Neuronal stem cell (in vitro differentiated cells): ENCODE measurements around the gene OR11A1.
"Not testable (repeated sequence)": the region's sequence is repeated elsewhere in the genome, so short reads cannot be mapped to it uniquely, and the experiment has no call there.

ENCODE experiments used
- DNase-seq: peaks from one replicate; pipeline ENCODE4 v3.0.0-alpha.2; 2013; ENCODE audit warnings: low spot score
- H2AFZ ChIP-seq: one replicate; pipeline ENCODE4 v1.6.1; 2013; ENCODE audit warnings: mild to moderate bottlenecking, low read length, inconsistent platforms
- H2AK5ac ChIP-seq: 2 replicates; pipeline ENCODE4 v1.6.1; 2013; ENCODE audit warnings: low read depth, mild to moderate bottlenecking, inconsistent platforms, low read length, moderate library complexity, mixed read lengths
- H2BK120ac ChIP-seq: 2 replicates; pipeline ENCODE4 v1.6.1; 2013; ENCODE audit warnings: low read depth, mild to moderate bottlenecking, inconsistent platforms, low read length, moderate library complexity, mixed read lengths
- H2BK12ac ChIP-seq: one replicate; pipeline ENCODE4 v1.6.1; 2013; ENCODE audit warnings: low read length, inconsistent platforms
- H2BK15ac ChIP-seq: 2 replicates; pipeline ENCODE4 v1.6.1; 2013; ENCODE audit warnings: mild to moderate bottlenecking, low read length, inconsistent platforms, mixed read lengths
- H2BK5ac ChIP-seq: one replicate; pipeline ENCODE4 v1.6.1; 2013; ENCODE audit warnings: inconsistent platforms, mild to moderate bottlenecking, low read length, moderate library complexity
- H3K14ac ChIP-seq: one replicate; pipeline ENCODE4 v1.6.1; 2013; ENCODE audit warnings: low read length, inconsistent platforms
- H3K18ac ChIP-seq: 2 replicates; pipeline ENCODE4 v1.6.1; 2013; ENCODE audit warnings: low read length, inconsistent platforms
- H3K23ac ChIP-seq: 2 replicates; pipeline ENCODE4 v1.6.1; 2013; ENCODE audit warnings: low read depth, mild to moderate bottlenecking, mixed read lengths, low read length, inconsistent platforms; ENCODE audit not compliant: poor library complexity
- H3K27ac ChIP-seq: replicated peaks from 3 replicates; pipeline ENCODE4 v1.5.1; 2013; ENCODE audit warnings: low read length, inconsistent platforms
- H3K27me3 ChIP-seq, 3 experiments: 2 replicates each; pipeline ENCODE4 v1.6.1; 2013; ENCODE audit warnings: low read length in 3 of 3, mild to moderate bottlenecking in 2 of 3, inconsistent platforms in 1 of 3, low read depth in 1 of 3, mixed read lengths in 1 of 3, moderate library complexity in 1 of 3; ENCODE audit not compliant: control insufficient read depth in 3 of 3, insufficient read depth in 3 of 3
- H3K36me3 ChIP-seq, 2 donors: replicated peaks in 1 of 2; 2 replicates each; pipeline ENCODE4 v1.6.1; 2013; ENCODE audit warnings: low read length in 2 of 2; ENCODE audit not compliant: control insufficient read depth in 2 of 2, insufficient read depth in 2 of 2
- H3K4ac ChIP-seq: 2 replicates; pipeline ENCODE4 v1.6.1; 2013; ENCODE audit warnings: inconsistent platforms, mild to moderate bottlenecking, low read length, moderate library complexity
- H3K4me1 ChIP-seq, 2 donors: 1 replicate in 1 of 2; 2 replicates in 1 of 2; pipeline ENCODE4 v1.6.1; 2013; ENCODE audit warnings: low read length in 2 of 2, low read depth in 1 of 2; ENCODE audit not compliant: control insufficient read depth in 2 of 2, insufficient read depth in 1 of 2
- H3K4me2 ChIP-seq: one replicate; pipeline ENCODE4 v1.6.1; 2013; ENCODE audit warnings: mild to moderate bottlenecking, low read length, inconsistent platforms; ENCODE audit not compliant: insufficient read depth, poor library complexity, severe bottlenecking
- H3K4me3 ChIP-seq, 2 donors: 2 replicates each; pipeline ENCODE4 v1.5.1; 2013; ENCODE audit warnings: low read length in 2 of 2, mild to moderate bottlenecking in 2 of 2, inconsistent platforms in 1 of 2, moderate library complexity in 1 of 2
- H3K79me1 ChIP-seq: one replicate; pipeline ENCODE4 v1.6.1; 2013; ENCODE audit warnings: low read depth, mild to moderate bottlenecking, inconsistent platforms, low read length, moderate library complexity
- H3K9ac ChIP-seq: one replicate; pipeline ENCODE4 v1.6.1; 2013; ENCODE audit warnings: mild to moderate bottlenecking, low read depth, low read length, inconsistent platforms; ENCODE audit not compliant: poor library complexity
- H3K9me3 ChIP-seq, 2 donors: replicated peaks in 1 of 2; 2 replicates each; pipeline versions ENCODE3 to v1.6.1; 2013; ENCODE audit warnings: low read length in 2 of 2, mild to moderate bottlenecking in 2 of 2, inconsistent platforms in 1 of 2, low read depth in 1 of 2, mixed read lengths in 1 of 2, moderate library complexity in 1 of 2; ENCODE audit not compliant: control insufficient read depth in 2 of 2, insufficient read depth in 1 of 2
- H4K8ac ChIP-seq: one replicate; pipeline ENCODE4 v1.6.1; 2013; ENCODE audit warnings: low read depth, mild to moderate bottlenecking, inconsistent platforms, low read length, moderate library complexity
- H4K91ac ChIP-seq: one replicate; pipeline ENCODE4 v1.6.1; 2013; ENCODE audit warnings: low read length, low read depth, mild to moderate bottlenecking, inconsistent platforms; ENCODE audit not compliant: poor library complexity
- WGBS, 2 donors: extraction: QIAGEN DNeasy Blood & Tissue Kit; methylation state at CpG; one replicate each; pipeline ENCODE4 v1.1.7; 2013; ENCODE audit warnings: missing lambda C conversion rate in 2 of 2, mixed read lengths in 1 of 2; ENCODE audit not compliant: insufficient read length in 2 of 2, insufficient replicate concordance in 1 of 2; ENCODE audit errors: extremely low coverage in 2 of 2; 5-methylcytosine and 5-hydroxymethylcytosine counted together

The OR11A1 gene

DNA sequence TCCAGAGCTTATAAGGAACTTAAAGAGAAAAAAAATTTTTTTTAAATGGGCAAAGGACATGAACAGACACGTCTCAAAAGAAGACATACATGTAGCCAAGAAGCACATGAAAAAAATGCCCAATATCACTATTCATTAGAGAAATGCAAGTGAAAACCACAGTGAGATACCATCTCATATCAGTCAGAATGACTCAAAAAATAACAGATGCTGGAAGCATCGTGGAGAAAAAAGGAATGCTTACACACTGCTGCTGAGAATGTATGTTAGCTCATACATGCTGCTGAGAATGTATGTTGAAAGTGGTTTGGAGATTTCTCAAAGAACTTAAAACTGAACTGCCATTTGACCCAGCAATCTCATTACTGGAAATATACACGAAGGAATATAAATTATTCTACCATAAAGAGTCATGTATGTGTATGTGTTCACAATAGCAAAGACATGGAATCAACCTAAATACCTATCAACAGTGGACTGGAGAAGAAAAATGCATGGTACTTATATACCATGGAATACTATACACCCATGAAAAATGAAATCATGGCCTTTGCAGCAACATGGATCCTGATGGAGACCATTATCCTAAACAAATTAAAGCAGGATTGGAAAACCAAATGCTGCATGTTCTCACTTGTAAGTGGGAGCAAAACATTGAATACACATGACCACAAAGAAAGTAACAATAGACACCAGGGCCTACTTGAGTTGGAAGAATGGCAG, 5.2 kb downstream of the OR11A1 start:
- Histone ChIP-seq H2BK15ac (no peak overlapping the region), H3K36me3 (no peaks in the 10 kb centered on the region), H3K79me1 (no peaks in the 10 kb centered on the region), H3K9me3 (peaks cover 0 to 2% of the 10 kb centered on the region in 2 donors), H3K4me1 (peaks cover 2 to 3% of the 10 kb centered on the region in 2 donors), H4K91ac (no peak overlapping the region), H3K18ac (no peak overlapping the region), H3K23ac (no peak overlapping the region), H2AFZ (no peak overlapping the region), H4K8ac (no peak overlapping the region), H3K4me2 (no peak overlapping the region), H2AK5ac (no peak overlapping the region), H3K4me3 (no peak overlapping the region), H3K14ac (no peak overlapping the region), H3K27me3 (no peaks in the 10 kb centered on the region), H2BK5ac (no peak overlapping the region), H3K9ac (no peak overlapping the region), H2BK12ac (no peak overlapping the region), H3K4ac (no peak overlapping the region), H3K27ac (no peak overlapping the region), H2BK120ac (no peak overlapping the region)
- DNase-seq = no peak
- WGBS, 2 donors = no CpG with 5 or more reads among the region's 3 CpGs

DNA sequence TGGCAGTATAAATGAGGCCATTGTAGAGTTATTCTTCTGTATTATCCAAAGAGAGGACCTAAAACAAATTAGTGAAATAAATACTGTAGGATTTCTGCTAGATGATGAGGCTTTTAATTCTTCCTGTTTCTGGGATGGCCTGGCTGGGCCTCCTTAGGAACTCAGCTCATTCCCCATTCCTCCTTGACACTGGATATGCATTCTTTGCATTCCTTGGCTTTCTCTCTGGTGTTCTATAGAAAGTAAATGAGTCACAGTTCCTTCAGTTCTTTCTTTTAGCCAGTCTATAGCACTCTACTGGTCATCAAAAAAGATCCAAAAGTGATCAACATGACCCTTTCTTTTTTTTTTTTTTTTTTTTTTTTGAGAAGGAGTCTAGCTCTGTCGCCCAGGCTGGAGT, 9.2 kb downstream of the OR11A1 start:
- Histone ChIP-seq H3K4me2 (no peak overlapping the region), H3K27me3 (no peaks in the 10 kb centered on the region), H3K36me3 (no peaks in the 10 kb centered on the region), H3K4me3 (no peak overlapping the region), H2BK5ac (no peak overlapping the region), H3K79me1 (no peaks in the 10 kb centered on the region), H2AK5ac (no peak overlapping the region), H3K4me1 (peaks cover 2 to 3% of the 10 kb centered on the region in 2 donors), H2BK12ac (no peak overlapping the region), H4K91ac (no peak overlapping the region), H3K9ac (no peak overlapping the region), H3K23ac (no peak overlapping the region), H2AFZ (no peak overlapping the region), H3K9me3 (peaks cover 0 to 3% of the 10 kb centered on the region in 2 donors), H2BK120ac (no peak overlapping the region), H4K8ac (no peak overlapping the region), H3K27ac (peak overlapping the region; percentile 76), H3K18ac (no peak overlapping the region), H3K4ac (no peak overlapping the region), H2BK15ac (no peak overlapping the region), H3K14ac (no peak overlapping the region)
- DNase-seq = peak; percentile 47
- no CpG with 5 or more reads among the region's 1 CpG for WGBS, 2 donors

DNA sequence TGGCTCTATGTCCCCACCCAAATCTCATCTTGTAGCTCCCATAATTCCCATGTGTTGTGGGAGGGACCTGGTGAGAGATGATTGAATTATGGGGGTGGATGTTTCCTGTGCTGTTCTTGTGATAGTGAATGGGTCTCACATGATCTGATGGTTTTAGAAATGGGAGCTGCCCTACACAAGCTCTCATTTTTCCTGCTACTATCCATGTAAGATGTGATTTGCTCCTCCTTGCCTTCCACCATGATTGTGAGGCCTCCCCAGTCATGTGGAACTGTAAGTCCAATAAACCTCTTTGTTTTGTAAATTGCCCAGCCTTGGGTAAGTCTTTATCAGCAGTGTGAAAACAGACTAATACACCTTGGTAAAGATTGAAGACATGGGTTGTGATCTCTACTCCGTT, 12.8 kb downstream of the OR11A1 start:
- H3K18ac ChIP-seq, H3K27ac ChIP-seq, DNase-seq, H4K8ac ChIP-seq, H2AK5ac ChIP-seq, H3K4ac ChIP-seq, H3K9ac ChIP-seq, H3K14ac ChIP-seq, H3K36me3 ChIP-seq, H3K9me3 ChIP-seq, H2BK12ac ChIP-seq, H4K91ac ChIP-seq, H2BK120ac ChIP-seq, H2AFZ ChIP-seq, H3K23ac ChIP-seq, H3K79me1 ChIP-seq, H3K4me1 ChIP-seq, H2BK5ac ChIP-seq, H3K4me2 ChIP-seq, H2BK15ac ChIP-seq, H3K4me3 ChIP-seq, H3K27me3 ChIP-seq: not testable (repeated sequence)
- WGBS, 2 donors = no CpG with 5 or more reads among the region's 1 CpG

DNA sequence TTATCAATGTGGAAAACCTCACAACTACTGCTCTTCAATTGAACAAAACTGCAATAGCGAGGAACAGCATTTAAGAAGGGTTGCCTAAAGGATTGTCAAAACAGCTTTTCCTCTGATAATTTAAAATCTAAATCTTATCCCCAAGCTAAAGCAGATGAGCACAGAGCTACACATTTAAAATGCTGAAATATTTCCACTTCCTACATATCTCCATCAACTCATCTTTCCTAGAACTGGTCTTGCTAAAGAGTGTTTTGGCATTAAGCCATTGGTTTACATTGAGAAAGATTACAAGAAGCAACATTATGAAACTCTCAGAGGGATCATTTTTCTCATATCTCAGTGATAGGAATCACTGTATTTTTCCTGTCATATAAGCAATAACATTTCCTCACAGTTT, 14.2 kb downstream of the OR11A1 start:
- Histone ChIP-seq H3K4me3 (no peak overlapping the region), H3K4ac (no peak overlapping the region), H2AFZ (no peak overlapping the region), H3K27ac (no peak overlapping the region), H4K8ac (no peak overlapping the region), H2BK15ac (no peak overlapping the region), H3K14ac (no peak overlapping the region), H4K91ac (no peak overlapping the region), H3K79me1 (no peaks in the 10 kb centered on the region), H3K18ac (no peak overlapping the region), H3K9ac (no peak overlapping the region), H2BK12ac (no peak overlapping the region), H2AK5ac (no peak overlapping the region), H3K36me3 (no peaks in the 10 kb centered on the region), H2BK5ac (no peak overlapping the region), H3K9me3 (peaks cover 0 to 1% of the 10 kb centered on the region in 2 donors), H3K27me3 (no peaks in the 10 kb centered on the region), H3K4me1 (peaks cover 1 to 2% of the 10 kb centered on the region in 2 donors), H3K4me2 (no peak overlapping the region), H2BK120ac (no peak overlapping the region), H3K23ac (no peak overlapping the region)
- no peak for DNase-seq
- no CpG with 5 or more reads among the region's 1 CpG for WGBS, 2 donors
